OCI-LY7 (cell line): Measurements from ENCODE around the gene F8.

Experiments used
- EZH2phosphoT487 ChIP-seq: fragments of 200-600 bp; sonication (generic); IDR thresholded peaks from 2 replicates; pipeline ENCODE4 v1.6.1; 2018; ENCODE audit warnings: low read depth, borderline replicate concordance, mild to moderate bottlenecking, mixed run types, antibody characterized with exemption, low read length, moderate library complexity, mixed read lengths
- TF ChIP-seq, protein P1 (sequence below): fragments of 200-600 bp; sonication (generic); conservative IDR thresholded peaks from 2 replicates; pipeline ENCODE4 v1.5.1; 2014; ENCODE audit warnings: mild to moderate bottlenecking, antibody characterized with exemption, low read length, moderate library complexity, mixed read lengths

DNA sequence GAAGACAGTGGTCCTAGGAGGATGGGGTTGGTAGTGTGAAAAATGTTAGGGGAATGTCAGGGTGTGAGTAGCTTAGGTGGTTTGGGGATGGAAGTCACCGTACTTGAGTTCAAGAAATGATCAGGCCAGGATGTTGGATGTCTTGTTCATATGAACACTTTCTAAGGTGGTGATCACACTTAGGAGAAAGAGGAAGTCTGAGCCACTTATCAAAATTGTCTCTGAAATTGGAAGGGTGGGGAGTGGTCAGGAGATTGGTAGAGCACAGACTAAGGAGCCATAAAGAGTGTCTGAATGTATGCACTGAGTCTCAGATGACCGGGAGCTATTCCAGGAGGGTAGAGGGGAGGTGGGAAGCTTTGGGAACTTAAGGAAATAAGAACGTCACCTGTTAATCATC, 31.1 kb upstream of the F8 start:
- TF ChIP-seq, protein P1, sequence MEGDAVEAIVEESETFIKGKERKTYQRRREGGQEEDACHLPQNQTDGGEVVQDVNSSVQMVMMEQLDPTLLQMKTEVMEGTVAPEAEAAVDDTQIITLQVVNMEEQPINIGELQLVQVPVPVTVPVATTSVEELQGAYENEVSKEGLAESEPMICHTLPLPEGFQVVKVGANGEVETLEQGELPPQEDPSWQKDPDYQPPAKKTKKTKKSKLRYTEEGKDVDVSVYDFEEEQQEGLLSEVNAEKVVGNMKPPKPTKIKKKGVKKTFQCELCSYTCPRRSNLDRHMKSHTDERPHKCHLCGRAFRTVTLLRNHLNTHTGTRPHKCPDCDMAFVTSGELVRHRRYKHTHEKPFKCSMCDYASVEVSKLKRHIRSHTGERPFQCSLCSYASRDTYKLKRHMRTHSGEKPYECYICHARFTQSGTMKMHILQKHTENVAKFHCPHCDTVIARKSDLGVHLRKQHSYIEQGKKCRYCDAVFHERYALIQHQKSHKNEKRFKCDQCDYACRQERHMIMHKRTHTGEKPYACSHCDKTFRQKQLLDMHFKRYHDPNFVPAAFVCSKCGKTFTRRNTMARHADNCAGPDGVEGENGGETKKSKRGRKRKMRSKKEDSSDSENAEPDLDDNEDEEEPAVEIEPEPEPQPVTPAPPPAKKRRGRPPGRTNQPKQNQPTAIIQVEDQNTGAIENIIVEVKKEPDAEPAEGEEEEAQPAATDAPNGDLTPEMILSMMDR = no peak
- no peak for TF ChIP-seq EZH2phosphoT487
